Stimulated activated CD8-positive, alpha-beta memory T cell treated with anti-CD3 and anti-CD28 coated beads, Interleukin-15, amount 100 ng/mL, for 48 hours (primary cell): ENCODE results near the gene C1QC.

Experiments
- DNase-seq, 2 donors: peaks; one replicate each; pipeline ENCODE4 v3.0.0-alpha.2; 2020; ENCODE audit warnings: low read depth in 2 of 2

The C1QC gene

DNA sequence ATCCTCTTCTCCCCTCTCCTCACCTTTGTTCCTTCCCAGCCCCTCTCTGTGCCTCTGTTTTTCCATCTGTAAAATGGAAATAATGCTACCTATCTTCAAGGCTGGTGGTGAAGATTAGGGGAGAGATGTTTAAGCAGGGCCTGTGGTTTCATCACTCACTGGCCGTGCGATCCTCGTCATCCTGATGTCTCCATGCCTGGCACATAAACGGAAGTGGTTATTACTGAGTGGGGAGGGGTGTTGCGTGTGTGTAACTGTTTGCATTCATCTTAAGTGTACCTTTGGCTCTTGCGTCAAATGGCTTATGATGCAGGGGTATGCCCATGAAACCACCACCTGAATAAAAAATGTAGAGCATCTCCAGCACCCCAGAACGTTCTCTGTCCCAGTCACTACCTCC is 24.2 kb upstream of the C1QC start:
- DNase-seq: no peak

GRCh38 chr1:22619798-22620197 is 23.6 kb upstream of the C1QC start:
- no peak for DNase-seq

DNA sequence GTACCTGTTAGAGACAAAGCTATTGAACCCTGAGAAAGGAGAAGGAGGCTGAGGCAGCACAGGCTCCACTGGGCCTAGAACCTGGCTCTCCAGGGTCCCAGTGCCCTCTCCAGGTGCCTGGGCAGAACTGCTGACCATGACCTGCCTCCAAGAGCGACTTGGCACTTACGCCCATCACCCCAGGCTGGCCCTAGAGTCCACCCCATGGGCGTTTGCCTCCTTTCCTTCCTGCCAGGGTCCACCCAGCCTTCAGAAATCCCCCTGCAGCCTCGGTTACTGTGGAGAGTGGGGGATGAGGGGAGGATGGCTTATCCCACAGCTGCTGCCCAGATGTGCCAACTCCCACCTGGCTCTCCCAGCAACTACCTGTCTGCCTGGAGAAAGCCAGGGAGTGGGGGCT is 21.7 kb upstream of the C1QC start:
- no peak for DNase-seq

DNA sequence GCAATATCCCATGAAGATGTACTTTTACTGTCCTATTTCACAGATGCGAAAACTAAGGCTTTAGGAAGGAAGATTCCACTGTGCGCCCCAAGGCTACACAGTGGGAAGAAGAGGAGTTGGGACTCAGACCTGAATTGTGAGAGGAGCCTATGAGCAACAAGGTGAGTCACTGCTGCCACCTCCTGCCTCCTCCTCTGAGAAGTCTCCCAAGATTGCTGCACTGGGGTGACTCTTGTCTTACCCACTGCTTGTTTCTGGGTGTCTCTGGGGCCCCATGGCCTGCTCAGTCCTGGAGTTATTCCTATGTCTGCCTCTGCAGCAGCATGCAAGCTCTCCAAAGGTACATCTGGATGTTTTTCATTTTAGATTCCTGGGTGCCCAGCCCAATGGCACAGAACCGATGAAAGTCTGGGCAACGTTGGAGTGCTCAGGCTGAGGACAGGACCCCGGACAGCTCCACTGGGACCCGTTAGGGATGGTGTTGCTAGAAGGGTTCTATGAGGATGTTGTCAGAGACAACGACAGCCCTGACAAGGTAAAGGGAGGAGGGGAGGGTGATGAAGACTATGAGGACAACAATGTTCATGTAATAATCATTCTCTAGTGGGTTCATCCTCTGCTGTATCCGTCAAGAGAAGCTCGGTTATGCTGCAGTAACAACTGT is 18.0 kb upstream of the C1QC start:
- no peak for DNase-seq

DNA sequence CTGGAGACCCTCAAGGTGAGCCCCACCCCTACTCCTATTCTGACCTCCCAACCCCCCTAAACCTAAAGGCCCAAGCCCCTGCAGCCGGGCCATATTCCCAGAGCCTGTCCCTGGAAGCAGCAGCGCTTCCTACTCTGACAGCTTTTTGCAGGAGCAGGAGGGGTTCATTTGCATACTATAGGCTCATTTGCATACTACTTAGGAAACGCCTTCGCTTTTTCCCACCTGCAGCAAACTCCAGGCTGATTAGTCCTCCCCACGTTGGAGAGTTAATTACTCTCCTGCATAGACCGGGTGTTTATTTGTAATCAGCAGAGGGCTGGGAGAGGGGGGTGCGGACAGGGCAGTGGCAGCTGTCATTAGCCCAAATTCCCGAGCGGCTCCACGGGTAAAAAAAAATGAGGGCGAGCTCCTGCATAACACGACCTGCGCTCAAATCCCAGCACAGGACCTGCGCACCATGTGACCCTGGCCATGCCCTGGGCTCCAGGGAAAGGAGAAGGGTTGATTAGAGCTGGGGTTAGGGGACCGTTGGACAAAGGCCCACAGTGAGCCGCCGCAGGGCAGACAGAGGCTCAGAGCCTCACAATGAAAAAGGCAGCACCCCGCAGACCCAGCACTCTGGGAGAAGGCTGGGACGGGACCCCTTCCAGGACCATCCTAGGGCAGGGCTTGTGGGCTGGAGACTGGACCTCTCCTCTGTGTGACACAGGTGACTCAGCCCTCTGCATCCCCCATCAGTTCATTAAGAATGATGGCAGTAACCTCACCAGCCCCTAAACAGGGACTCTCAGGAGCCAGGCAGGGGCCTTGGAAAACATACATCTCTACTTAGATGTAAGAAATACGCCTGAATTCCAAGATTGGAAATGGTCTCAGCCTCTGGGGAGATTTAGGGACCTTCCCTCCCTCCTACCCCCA is 16.9 kb upstream of the C1QC start:
- no peak for DNase-seq

GRCh38 chr1:22627331-22627730 is 16.1 kb upstream of the C1QC start:
- no peak for DNase-seq

DNA sequence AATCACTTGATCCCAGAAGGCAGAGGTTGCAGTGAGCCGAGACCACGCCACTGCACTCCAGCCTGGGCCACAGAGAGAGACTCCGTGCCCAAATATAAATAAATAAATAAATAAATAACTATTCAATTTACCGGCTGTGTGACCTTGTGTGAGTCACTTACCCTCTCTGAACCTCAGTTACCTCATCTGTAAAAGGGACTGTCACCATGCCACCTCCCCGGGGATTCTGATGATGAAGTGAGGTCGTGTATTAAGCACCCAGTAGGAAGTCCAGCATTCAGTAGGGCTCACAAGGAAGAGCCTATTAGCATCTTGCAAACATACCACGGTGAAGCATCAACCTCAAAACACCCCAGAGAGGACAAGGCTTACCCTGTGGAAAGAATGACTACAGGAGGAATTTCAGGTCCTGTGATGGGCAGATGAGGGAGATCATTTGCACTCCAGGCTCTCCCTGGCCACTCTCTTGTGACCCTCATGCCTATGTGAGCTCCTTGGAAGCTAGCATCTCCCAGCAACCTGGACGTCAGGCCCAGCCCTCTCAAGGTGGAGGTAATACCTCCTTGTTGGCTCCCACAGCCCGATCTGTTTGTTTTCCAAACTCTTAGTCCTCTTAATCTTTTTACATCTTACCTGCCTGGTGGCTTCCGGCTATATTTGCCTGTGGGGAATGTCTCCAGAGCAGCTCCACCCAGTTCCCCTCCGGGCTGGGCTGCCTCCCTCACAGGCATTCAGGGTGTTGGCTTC is 14.6 kb upstream of the C1QC start:
- DNase-seq: no peak

- no peak for DNase-seq
These were observed 13.5 kb upstream of the C1QC start for GRCh38 chr1:22629886-22630285.

GRCh38 chr1:22633697-22634463 is 9.6 kb upstream of the C1QC start:
- DNase-seq: no peak

GRCh38 chr1:22635436-22635835 is 8.0 kb upstream of the C1QC start:
- no peak for DNase-seq

- no peak for DNase-seq
These were observed 7.1 kb upstream of the C1QC start, which contains the start of gene C1QA for GRCh38 chr1:22636353-22636752. TSS of gene C1QA (plus strand) at chr1:22636628. CDS start at chr1:22637617, 989 bp downstream.

GRCh38 chr1:22636927-22637326 is 6.5 kb upstream of the C1QC start:
- DNase-seq: no peak

- no peak for DNase-seq
These were observed 5.5 kb upstream of the C1QC start for GRCh38 chr1:22637907-22638445.

GRCh38 chr1:22638476-22639234 is 4.8 kb upstream of the C1QC start:
- DNase-seq: no peak

GRCh38 chr1:22639286-22639685 is 4.1 kb upstream of the C1QC start:
- DNase-seq: no peak

DNA sequence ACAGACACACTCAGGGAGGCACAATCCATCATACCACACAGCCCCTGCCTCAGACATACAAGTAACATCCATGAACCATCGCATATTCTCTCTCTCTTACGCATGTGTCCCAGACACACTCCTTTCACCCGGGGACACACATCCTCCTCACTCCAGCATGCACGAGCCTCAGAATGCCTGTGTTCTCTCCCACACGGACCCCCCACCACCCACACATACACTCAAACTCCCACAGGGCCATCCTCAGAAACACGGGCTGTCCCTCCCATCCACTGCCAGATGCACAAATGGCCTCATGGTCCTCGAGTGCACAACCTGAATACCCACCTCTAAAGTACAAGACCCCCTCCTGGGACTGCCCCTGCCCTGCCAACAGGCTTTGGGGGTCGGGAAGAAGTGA is 2.2 kb upstream of the C1QC start:
- no peak for DNase-seq

DNA sequence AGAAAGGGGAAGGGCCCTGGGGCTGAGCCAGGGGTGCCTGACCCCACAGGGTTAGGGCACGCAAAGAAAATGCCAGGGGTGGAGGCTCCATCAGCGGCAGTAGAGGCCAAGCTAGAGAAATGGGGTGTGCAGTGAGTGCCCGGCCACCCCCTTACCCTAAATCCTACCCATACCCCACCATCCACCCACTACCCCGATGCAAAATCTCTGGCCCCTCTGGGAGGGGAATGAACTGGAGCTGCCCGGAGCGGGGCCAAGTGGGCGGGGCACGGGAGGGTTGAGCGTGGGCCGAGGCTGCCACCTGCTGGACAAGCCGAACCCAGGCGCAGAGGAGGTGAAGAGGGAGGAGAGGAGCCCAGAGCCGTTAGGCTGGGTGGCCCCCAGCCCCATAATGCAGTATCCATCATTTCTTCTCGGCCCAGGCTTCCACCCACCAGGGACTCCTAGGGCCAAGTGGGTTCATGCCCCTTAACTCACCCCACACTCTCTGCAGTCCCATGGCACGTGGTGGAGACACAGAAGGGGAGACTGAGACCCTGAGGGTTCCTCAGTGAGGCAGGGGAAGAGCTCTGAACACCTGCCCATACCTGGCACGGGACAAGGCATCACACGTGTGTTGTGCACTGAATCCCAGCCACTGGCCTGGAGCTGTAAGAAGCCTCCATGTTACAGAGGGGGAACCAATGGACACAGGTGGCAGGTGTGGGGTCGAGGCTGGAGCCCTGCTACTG is 1.4 kb upstream of the C1QC start:
- peak; percentile 45 to 46 for DNase-seq

GRCh38 chr1:22643928-22644327 is 495 bp downstream of the C1QC start:
- no peak for DNase-seq

GRCh38 chr1:22645931-22646330 is 2.5 kb downstream of the C1QC start:
- DNase-seq: no peak

DNA sequence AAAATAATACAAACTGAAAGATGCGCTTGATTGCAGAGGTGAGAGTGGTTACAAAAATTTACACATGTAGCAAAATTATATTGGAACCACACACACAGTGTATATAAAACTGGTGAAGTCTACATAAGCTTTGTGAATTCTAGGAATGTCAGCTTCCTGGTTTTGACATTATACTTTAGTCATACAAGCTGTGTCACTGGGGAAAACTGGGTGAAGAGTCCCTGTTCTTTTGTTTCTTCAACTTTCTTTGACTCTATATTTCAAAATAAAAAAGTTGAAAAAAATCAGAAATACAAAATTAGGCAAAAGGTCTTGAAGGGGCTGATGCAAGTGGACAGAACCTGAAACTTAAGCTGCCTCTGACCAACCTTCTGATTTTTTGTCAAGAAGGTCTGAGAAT is 3.0 kb downstream of the C1QC start:
- DNase-seq: no peak
